NCI-H1092 treated with DMSO at 0.1 percent for 48 hours (cell line): ENCODE measurements around the gene PLA2G4F.

Experiments
- DNase-seq: peaks from one replicate; lab custom pipeline; 2025; lab: John Stamatoyannopoulos, UW

Gene PLA2G4F

GRCh38 chr15:42156243-42156922, at the start of gene PLA2G4F:
PLA2G4F (minus strand) TSS chr15:42156636; CDS start chr15:42156549, 87 bp downstream.
- DNase-seq, result no peak

GRCh38 chr15:42203891-42204290, 47.5 kb upstream of the PLA2G4F start:
- DNase-seq, result no peak

GRCh38 chr15:42202653-42203052, 46.2 kb upstream of the PLA2G4F start:
- DNase-seq, result no peak

GRCh38 chr15:42201801-42202200, 45.4 kb upstream of the PLA2G4F start:
- DNase-seq, result no peak

GRCh38 chr15:42199126-42199525, 42.7 kb upstream of the PLA2G4F start:
- no peak for DNase-seq

- no peak for DNase-seq
Observed at GRCh38 chr15:42198516-42198915, 42.1 kb upstream of the PLA2G4F start.

- no peak for DNase-seq
Observed at GRCh38 chr15:42194513-42194912, 38.1 kb upstream of the PLA2G4F start.

- no peak for DNase-seq
Observed at GRCh38 chr15:42193383-42193782, 36.9 kb upstream of the PLA2G4F start.

GRCh38 chr15:42191610-42192346, 35.3 kb upstream of the PLA2G4F start:
- no peak for DNase-seq

GRCh38 chr15:42190370-42190769, 33.9 kb upstream of the PLA2G4F start:
- DNase-seq, result no peak

GRCh38 chr15:42185801-42186200, 29.4 kb upstream of the PLA2G4F start:
- DNase-seq, result no peak

- no peak for DNase-seq
Observed at GRCh38 chr15:42184736-42185135, 28.3 kb upstream of the PLA2G4F start.

GRCh38 chr15:42184296-42184695, 27.9 kb upstream of the PLA2G4F start:
- no peak for DNase-seq

GRCh38 chr15:42182961-42183360, 26.5 kb upstream of the PLA2G4F start:
- no peak for DNase-seq

GRCh38 chr15:42182328-42182886, 26.0 kb upstream of the PLA2G4F start:
- no peak for DNase-seq

- no peak for DNase-seq
Observed at GRCh38 chr15:42178056-42178455, 21.6 kb upstream of the PLA2G4F start.

GRCh38 chr15:42175671-42176070, 19.2 kb upstream of the PLA2G4F start:
- no peak for DNase-seq

- DNase-seq, result no peak
Observed at GRCh38 chr15:42172475-42172874, 16.0 kb upstream of the PLA2G4F start.

- no peak for DNase-seq
Observed at GRCh38 chr15:42171795-42172194, 15.4 kb upstream of the PLA2G4F start.

GRCh38 chr15:42171122-42171521, 14.7 kb upstream of the PLA2G4F start:
- no peak for DNase-seq

- no peak for DNase-seq
Observed at GRCh38 chr15:42166225-42166940, 9.9 kb upstream of the PLA2G4F start.

GRCh38 chr15:42165106-42165505, 8.7 kb upstream of the PLA2G4F start:
- no peak for DNase-seq
